H1 (cell line): ENCODE results near the gene CATSPERD. TPM values are rescaled to one million over a fixed set of nuclear protein-coding genes. Genes with fewer than 3 reads are reported as not detected.

Source experiments
- CTCF ChIA-PET: fragments of 300-600 bp; sonication (Branson Sonifier 250); formaldehyde crosslinking; loops from one replicate; lab custom pipeline; 2021; ENCODE audit not compliant: partially characterized antibody; lab: Charles Lee
- POLR2A ChIA-PET: fragments of 300-600 bp; sonication (Branson Sonifier 250); formaldehyde crosslinking; loops from one replicate; lab custom pipeline; 2021; ENCODE audit warnings: inconsistent platforms; ENCODE audit not compliant: partially characterized antibody; lab: Charles Lee
- DNase-seq, 2 experiments: peaks; one replicate each; pipeline versions ENCODE4 v3.0.0 to v3.0.0-alpha.2; 2010 to 2022; ENCODE audit warnings: low spot score in 2 of 2, low read depth in 1 of 2, mixed read lengths in 1 of 2
- FAIRE-seq: peaks from 2 replicates; lab custom pipeline; 2011; peaks lifted over from hg19 to GRCh38; lab: Jason Lieb, UNC
- H2AFZ ChIP-seq: 2 replicates; pipeline ENCODE4 v1.8.1; 2012; ENCODE audit warnings: low read length, inconsistent platforms
- H2AK5ac ChIP-seq: 2 replicates; pipeline ENCODE4 v1.6.1; 2013; ENCODE audit warnings: low read depth, low read length
- H2BK120ac ChIP-seq: replicated peaks from 2 replicates; pipeline ENCODE3; 2013; ENCODE audit warnings: low read depth, low read length, inconsistent platforms
- H2BK12ac ChIP-seq: 2 replicates; pipeline ENCODE4 v1.6.1; 2013; ENCODE audit warnings: low read depth, low read length
- H2BK15ac ChIP-seq: 2 replicates; pipeline ENCODE4 v1.6.1; 2013; ENCODE audit warnings: low read length
- H2BK20ac ChIP-seq: 2 replicates; pipeline ENCODE4 v1.6.1; 2013; ENCODE audit warnings: low read length
- H2BK5ac ChIP-seq: 2 replicates; pipeline ENCODE4 v1.6.1; 2013; ENCODE audit warnings: low read depth, low read length
- H3K14ac ChIP-seq: 2 replicates; pipeline ENCODE4 v1.6.1; 2013; ENCODE audit warnings: inconsistent platforms; ENCODE audit not compliant: insufficient read length
- H3K18ac ChIP-seq: 2 replicates; pipeline ENCODE4 v1.6.1; 2013; ENCODE audit warnings: low read length; ENCODE audit errors: extremely low read depth
- H3K23ac ChIP-seq: 2 replicates; pipeline ENCODE4 v1.6.1; 2013; ENCODE audit warnings: inconsistent platforms; ENCODE audit not compliant: insufficient read length
- H3K23me2 ChIP-seq: 2 replicates; pipeline ENCODE4 v1.6.1; 2013; ENCODE audit warnings: low read depth, low read length
- H3K27ac ChIP-seq: 2 replicates; pipeline ENCODE4 v1.6.1; 2011; ENCODE audit warnings: low read depth, low read length, inconsistent platforms
- H3K27me3 ChIP-seq, 4 experiments: replicated peaks in 1 of 4; 1 replicate in 1 of 4; 2 replicates in 3 of 4; pipeline versions ENCODE4 v1.6.1 to v1.8.1; 2011 to 2013; ENCODE audit warnings: low read length in 3 of 4, mild to moderate bottlenecking in 3 of 4, inconsistent platforms in 2 of 4, mixed read lengths in 2 of 4, moderate library complexity in 1 of 4; ENCODE audit not compliant: control insufficient read depth in 3 of 4, insufficient read depth in 3 of 4; ENCODE audit errors: extremely low read depth in 1 of 4
- H3K36me3 ChIP-seq, 4 experiments: 2 replicates each; pipeline versions ENCODE4 v1.6.1 to v1.8.1; 2011 to 2013; ENCODE audit warnings: mild to moderate bottlenecking in 4 of 4, low read length in 3 of 4, moderate library complexity in 2 of 4, control low read depth in 1 of 4, inconsistent platforms in 1 of 4; ENCODE audit not compliant: insufficient read depth in 4 of 4, control insufficient read depth in 2 of 4
- H3K4ac ChIP-seq: replicated peaks from 2 replicates; pipeline ENCODE3; 2013; ENCODE audit warnings: low read length, low read depth, mixed read lengths, inconsistent platforms; ENCODE audit not compliant: insufficient read length
- H3K4me1 ChIP-seq, 4 experiments: replicated peaks in 1 of 4; 1 replicate in 1 of 4; 2 replicates in 3 of 4; pipeline versions ENCODE4 v1.6.1 to v1.8.1; 2011 to 2013; ENCODE audit warnings: low read length in 3 of 4, inconsistent platforms in 2 of 4, mixed read lengths in 1 of 4; ENCODE audit not compliant: insufficient read depth in 4 of 4, control insufficient read depth in 3 of 4
- H3K4me2 ChIP-seq, 2 experiments: 2 replicates each; pipeline versions ENCODE4 v1.6.1 to v1.8.1; 2011 to 2013; ENCODE audit warnings: low read depth in 2 of 2, low read length in 2 of 2, control low read depth in 1 of 2, inconsistent platforms in 1 of 2, mild to moderate bottlenecking in 1 of 2; ENCODE audit not compliant: insufficient read depth in 1 of 2
- H3K4me3 ChIP-seq, 4 experiments: fragments of 200-600, 300-600 bp in 1 of 4; sonication (generic), shearing (Covaris generic), sonication (Bioruptor Twin) in 1 of 4; 2 replicates each; pipeline versions ENCODE4 v1.5.1 to v1.8.1; 2011 to 2016; ENCODE audit warnings: low read length in 4 of 4, low read depth in 3 of 4, control low read depth in 2 of 4, inconsistent platforms in 2 of 4, mild to moderate bottlenecking in 2 of 4, mixed read lengths in 1 of 4, moderate library complexity in 1 of 4; ENCODE audit not compliant: insufficient read depth in 2 of 4; ENCODE audit errors: extremely low read depth in 1 of 4
- H3K56ac ChIP-seq: replicated peaks from 2 replicates; pipeline ENCODE3; 2013; ENCODE audit warnings: low read depth, mild to moderate bottlenecking, mixed read lengths, low read length, inconsistent platforms; ENCODE audit not compliant: insufficient read length
- H3K79me1 ChIP-seq: 2 replicates; pipeline ENCODE4 v1.6.1; 2013; ENCODE audit warnings: low read depth, low read length, control low read depth
- H3K79me2 ChIP-seq, 2 experiments: 2 replicates each; pipeline versions ENCODE4 v1.6.1 to v1.8.1; 2012 to 2013; ENCODE audit warnings: low read length in 2 of 2, mild to moderate bottlenecking in 2 of 2, inconsistent platforms in 1 of 2; ENCODE audit not compliant: insufficient read depth in 2 of 2, control insufficient read depth in 1 of 2
- H3K9ac ChIP-seq, 4 experiments: replicated peaks in 1 of 4; 1 replicate in 1 of 4; 2 replicates in 3 of 4; pipeline versions ENCODE4 v1.6.1 to v1.8.1; 2011 to 2013; ENCODE audit warnings: low read depth in 3 of 4, low read length in 3 of 4, control low read depth in 2 of 4, mild to moderate bottlenecking in 2 of 4, moderate library complexity in 2 of 4, inconsistent platforms in 1 of 4; ENCODE audit errors: extremely low read depth in 1 of 4
- H3K9me3 ChIP-seq, 2 experiments: 2 replicates each; pipeline versions ENCODE4 v1.6.1 to v1.8.1; 2012 to 2013; ENCODE audit warnings: mild to moderate bottlenecking in 2 of 2, moderate library complexity in 2 of 2, control low read depth in 1 of 2, inconsistent platforms in 1 of 2, low read depth in 1 of 2, low read length in 1 of 2, mixed read lengths in 1 of 2; ENCODE audit not compliant: insufficient read depth in 2 of 2
- H4K20me1 ChIP-seq, 2 experiments: replicated peaks in 1 of 2; 2 replicates each; pipeline versions ENCODE3 to v1.8.1; 2011 to 2013; ENCODE audit warnings: inconsistent platforms in 2 of 2, low read length in 2 of 2, mild to moderate bottlenecking in 1 of 2; ENCODE audit not compliant: insufficient read depth in 2 of 2, control insufficient read depth in 1 of 2
- H4K5ac ChIP-seq: 2 replicates; pipeline ENCODE4 v1.6.1; 2013; ENCODE audit warnings: low read length, low read depth, mixed read lengths, inconsistent platforms; ENCODE audit not compliant: insufficient read length
- H4K8ac ChIP-seq: 2 replicates; pipeline ENCODE4 v1.8.0; 2013; ENCODE audit warnings: mild to moderate bottlenecking, moderate library complexity, low read length, inconsistent platforms; ENCODE audit not compliant: insufficient read depth; ENCODE audit errors: extremely low read depth
- H4K91ac ChIP-seq: replicated peaks from 2 replicates; pipeline ENCODE3; 2013; ENCODE audit warnings: low read length, mixed read lengths, inconsistent platforms; ENCODE audit not compliant: insufficient read length
- KDM4A ChIP-seq: IDR thresholded peaks from one replicate; pipeline ENCODE4 v1.7.1; 2012; ENCODE audit warnings: low read depth, mild to moderate bottlenecking, moderate library complexity, low read length, inconsistent platforms; ENCODE audit not compliant: severe bottlenecking
- MAFK ChIP-seq: IDR thresholded peaks from 2 replicates; pipeline ENCODE4 v1.6.1; 2012; ENCODE audit warnings: low read depth, mild to moderate bottlenecking, improper control_type of control experiment, low read length
- SP4 ChIP-seq: IDR thresholded peaks from 2 replicates; pipeline ENCODE4 v1.6.1; 2012; ENCODE audit warnings: low read length, inconsistent platforms
- TCF12 ChIP-seq: IDR thresholded peaks from 2 replicates; pipeline ENCODE4 v1.6.1; 2011; ENCODE audit warnings: low read depth, mild to moderate bottlenecking, low read length
- WGBS, 2 experiments: shearing (Covaris generic) in 1 of 2; methylation state at CpG; one replicate each; pipeline versions ENCODE4 v1.1.6 to v1.1.7; 2013 to 2015; ENCODE audit warnings: low lambda C conversion rate in 2 of 2, mixed read lengths in 2 of 2, inconsistent platforms in 1 of 2, low coverage in 1 of 2, missing lambda C conversion rate in 1 of 2; ENCODE audit not compliant: insufficient replicate concordance in 2 of 2, insufficient coverage in 1 of 2, insufficient read length in 1 of 2; ENCODE audit errors: extremely low coverage in 1 of 2, missing lambda C conversion rate in 1 of 2; 5-methylcytosine and 5-hydroxymethylcytosine counted together
- polyA plus RNA-seq, 7 experiments: library from polyadenylated mRNA; depleted of rRNA in 3 of 7; stranded (reverse) in 5 of 7; unstranded in 2 of 7; fragments of >200 nt in 5 of 7; fragments of 200-250 nt in 2 of 7; gene quantifications; 1 replicate in 5 of 7; 2 replicates in 1 of 7; 4 replicates in 1 of 7; pipeline versions ENCODE4 v1.2.1 to v1.2.3, GENCODE V29; 2011 to 2013; ENCODE audit warnings: missing spikeins in 2 of 7, mixed read lengths in 2 of 7
- total RNA-seq: library from RNA; stranded (reverse); fragmentation: NEBNext Ultra II Directional; extraction: Animal tissue kit (Norgen Biotek cat#: 25700); gene quantifications from 2 replicates; pipeline ENCODE4 v1.2.1, GENCODE V29; 2021

Gene CATSPERD
- total and polyA plus RNA-seq, 2 of the 8 experiments (the other 6 are each of a cell fraction or from before 2014, with no cell fraction given): 0.12 TPM; not detected in 1

- Histone ChIP-seq H4K5ac (no peak overlapping the region), H4K91ac (no peak overlapping the region), H2BK15ac (no peak overlapping the region), H2BK120ac (no peak overlapping the region), H3K23ac (no peak overlapping the region), H3K18ac (no peak overlapping the region), H3K36me3 (no peaks in the 10 kb centered on the region), H2AFZ (no peak overlapping the region), H3K79me1 (no peaks in the 10 kb centered on the region), H3K4me3 (no peak overlapping the region), H3K4me2 (no peak overlapping the region), H2BK20ac (no peak overlapping the region), H3K27me3 (peaks cover under 1 to 9% (median 5%) of the 10 kb centered on the region in 4 experiments; a peak in 6 of 7 replicates), H4K8ac (peak overlapping the region; percentile 68; the same call in 1 of the 2 replicates), H2BK5ac (no peak overlapping the region), H3K9ac (no peak overlapping the region), H4K20me1 (peaks cover 0 to 3% of the 10 kb centered on the region in 2 experiments), H3K4ac (no peak overlapping the region), H3K14ac (no peak overlapping the region), H3K23me2 (peaks cover 3% of the 10 kb centered on the region), H2BK12ac (no peak overlapping the region), H3K4me1 (peaks cover 0 to 9% (median 3%) of the 10 kb centered on the region in 4 experiments; a peak in 3 of 7 replicates), H3K79me2 (no peaks in the 10 kb centered on the region), H3K56ac (no peak overlapping the region), H3K9me3 (no peaks in the 10 kb centered on the region), H2AK5ac (no peak overlapping the region), H3K27ac (no peak overlapping the region)
- no peak for TF ChIP-seq KDM4A
- TF ChIP-seq MAFK: no peak
- no peak for TF ChIP-seq TCF12
- TF ChIP-seq SP4: no peak
- no peak for DNase-seq
- no peak for FAIRE-seq
- CTCF ChIA-PET: interaction anchor here (0.7 to 1.8 kb wide), 4 partner anchors 77 to 224 kb away, joined by 3 to 4 read pairs (median 3); partner anchors contain the start of gene CATSPERD
- WGBS, 2 experiments: 93% methylated on average over 8 of the region's 8 CpGs; no CpG with 5 or more reads in 1 of the 2 experiments
- POLR2A ChIA-PET: interaction anchor here (1.2 to 1.6 kb wide), 5 partner anchors 17 to 110 kb away, joined by 3 to 9 read pairs (median 5); partner anchors contain the start of gene RPL36
Measured at GRCh38 chr19:5798244-5798643, 77.8 kb downstream of the CATSPERD start.
